Neural cell (in vitro differentiated cells): ENCODE measurements around the gene XK.

ENCODE experiments used
- CTCF ChIP-seq: fragments of 450-650 bp; IDR thresholded peaks from 2 replicates; pipeline ENCODE4 v1.5.1; 2014; ENCODE audit warnings: antibody characterized with exemption, mild to moderate bottlenecking, moderate library complexity; ENCODE audit not compliant: poor library complexity, severe bottlenecking
- EP300 ChIP-seq: fragments of 450-650 bp; conservative IDR thresholded peaks from 2 replicates; pipeline ENCODE4 v1.6.1; 2014; ENCODE audit warnings: antibody characterized with exemption, mild to moderate bottlenecking, moderate library complexity; ENCODE audit not compliant: poor library complexity, severe bottlenecking
- TAF1 ChIP-seq: IDR thresholded peaks from 2 replicates; pipeline ENCODE4 v1.6.1; 2012; ENCODE audit warnings: low read depth

- TF ChIP-seq EP300 = no peak
- no peak for TF ChIP-seq TAF1
- TF ChIP-seq CTCF = no peak
Observed at GRCh38 chrX:37781081-37781480, 95.5 kb downstream of the XK start.
